Activated CD8-positive, alpha-beta memory T cell treated with anti-CD3 and anti-CD28 coated beads for 1 hour (primary cell): ENCODE data around the gene GNG14.
A peak's percentile ranks its signal among the peaks of the same experiment; 100 is the strongest.
"Not testable (repeated sequence)": the region's sequence is repeated elsewhere in the genome, so short reads cannot be mapped to it uniquely, and the experiment has no call there.

ENCODE experiments used
- DNase-seq, 2 donors: peaks; one replicate each; pipeline ENCODE4 v3.0.0-alpha.2; 2020; ENCODE audit warnings: low read depth in 1 of 2; ENCODE audit errors: extremely low read depth in 1 of 2

The GNG14 gene

DNA sequence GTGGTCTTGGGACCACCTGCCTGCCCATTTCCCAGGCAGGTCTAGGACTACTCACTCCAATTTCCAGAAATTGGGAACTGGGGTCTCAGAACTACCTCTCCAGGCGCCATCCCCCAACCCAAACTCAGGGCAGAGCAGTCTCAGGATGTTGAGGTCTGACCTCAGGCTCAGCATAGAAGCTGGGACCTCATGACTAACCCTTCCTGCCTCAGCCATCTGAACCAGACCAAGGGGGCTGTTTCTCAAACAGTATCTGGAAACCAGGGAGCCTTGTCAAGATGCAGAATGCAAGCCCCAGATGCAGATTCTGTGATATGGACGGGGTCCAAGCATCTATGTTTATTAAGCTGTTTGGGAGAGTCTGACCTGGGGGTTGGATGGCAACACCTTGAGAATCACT, 7.3 kb downstream of the GNG14 start:
- DNase-seq = no peak

DNA sequence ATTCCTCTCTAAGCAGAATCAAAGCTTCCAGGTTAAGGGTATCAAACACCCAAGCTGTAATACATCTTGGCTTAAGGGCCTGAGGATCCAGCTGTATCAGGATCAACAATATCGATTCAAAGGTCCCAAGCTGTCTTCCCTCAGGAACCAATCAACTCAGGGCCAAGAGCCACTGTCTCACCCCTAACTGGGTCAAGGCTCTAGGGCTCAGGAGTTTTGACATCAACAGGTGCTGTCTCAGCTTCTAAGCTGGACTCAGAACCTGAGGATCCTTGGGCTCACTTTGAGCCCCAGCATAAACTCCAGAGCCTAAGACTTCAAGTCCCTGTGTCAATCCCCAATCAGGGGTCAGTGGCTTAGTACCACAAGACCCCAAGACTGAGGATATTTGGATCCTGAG, 7.7 kb downstream of the GNG14 start:
- no peak for DNase-seq

DNA sequence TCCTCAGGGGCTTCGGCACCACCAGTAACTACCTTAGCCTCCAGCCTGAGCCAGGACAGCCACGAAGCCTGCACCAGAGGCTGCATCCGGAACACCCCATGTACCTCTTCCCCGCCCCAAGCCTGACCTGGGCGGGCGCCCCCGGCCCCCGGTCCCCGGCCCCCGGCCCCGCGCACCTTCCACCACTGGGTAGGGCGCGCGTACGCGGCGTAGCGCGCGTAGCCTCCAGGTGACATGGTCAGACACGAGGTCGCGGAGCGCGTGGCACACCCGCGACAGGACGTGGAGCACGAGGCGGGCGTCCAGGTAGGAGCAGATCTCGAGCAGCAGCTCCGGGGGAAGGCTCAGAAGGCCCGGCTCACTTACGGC, 8.2 kb downstream of the GNG14 start:
- DNase-seq = no peak

GRCh38 chr19:12696366-12697335, 8.9 kb downstream of the GNG14 start, which contains the start of gene FBXW9:
Gene FBXW9, minus strand, starts transcription at chr19:12696631. Its CDS starts 50 bp downstream, at chr19:12696581.
- DNase-seq = peak; percentile 94 to 96

DNA sequence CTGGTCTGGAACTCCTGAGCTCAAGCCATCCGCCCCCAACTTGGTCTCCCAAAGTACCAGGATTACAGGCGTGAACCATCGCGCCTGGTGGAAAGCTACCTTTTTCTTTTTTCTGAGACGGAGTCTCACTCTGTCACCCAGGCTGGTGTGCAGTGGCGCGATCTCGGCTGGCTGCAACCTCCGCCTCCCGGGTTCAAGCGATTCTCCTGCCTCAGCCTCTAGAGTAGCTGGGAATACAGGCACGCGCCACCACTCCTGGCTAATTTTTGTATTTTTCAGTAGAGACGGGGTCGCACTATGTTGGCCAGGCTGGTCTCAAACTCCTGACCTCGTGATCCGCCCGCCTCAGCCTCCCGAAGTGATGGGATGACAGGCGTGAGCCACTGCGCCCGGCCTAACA, 9.6 kb downstream of the GNG14 start:
- DNase-seq = not testable (repeated sequence)

DNA sequence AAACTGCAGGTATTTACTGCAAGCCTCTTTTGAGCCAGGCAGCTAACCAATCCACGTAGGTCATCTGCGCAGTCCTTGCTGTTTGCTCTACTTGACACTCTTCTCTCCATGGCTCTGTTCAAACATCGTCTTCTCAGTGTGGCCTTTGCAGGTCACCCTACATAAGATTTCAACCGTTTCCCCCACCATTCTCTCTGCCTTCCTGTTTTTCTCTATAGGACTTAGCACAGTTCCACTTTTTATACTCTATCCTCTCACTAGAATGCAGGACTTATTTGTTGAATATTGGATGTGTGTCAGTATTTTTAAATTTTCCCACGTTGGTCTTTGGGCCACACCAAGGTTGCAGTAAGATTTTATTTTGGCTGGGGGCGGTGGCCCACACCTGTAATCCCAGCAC, 10.3 kb downstream of the GNG14 start:
- no peak for DNase-seq

DNA sequence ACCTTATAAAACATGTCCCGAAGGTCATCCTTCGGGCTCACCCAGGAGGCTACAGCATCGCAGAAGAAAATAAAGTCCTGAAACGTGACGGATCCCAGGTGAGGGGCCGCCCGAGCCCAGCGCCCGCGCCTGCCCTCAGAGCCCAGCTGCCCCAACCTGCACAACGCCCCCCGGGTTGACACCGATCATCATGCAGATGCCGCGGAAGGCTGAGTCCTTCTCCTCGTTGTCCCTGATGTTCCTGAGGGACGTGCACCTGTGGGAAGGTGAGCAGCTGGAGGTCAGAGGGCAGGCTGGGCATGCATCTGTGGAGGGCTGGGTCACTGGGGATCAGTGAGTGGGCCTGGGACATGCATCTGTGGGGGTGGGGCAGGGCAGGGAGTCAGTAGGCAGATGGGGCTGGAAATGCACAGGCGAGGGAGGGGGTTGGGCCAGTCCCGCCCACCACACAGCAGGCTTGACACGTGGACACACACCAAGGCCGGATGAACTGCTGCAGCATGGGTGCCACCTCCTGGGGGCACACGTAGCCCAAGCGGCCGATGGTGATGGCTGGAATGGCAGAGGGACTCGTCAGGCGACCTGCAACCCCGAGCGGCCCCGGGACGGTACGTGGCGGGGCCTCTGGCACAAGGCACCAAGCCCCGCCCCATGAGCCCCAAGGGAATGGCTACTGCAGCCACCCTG, 13.9 kb downstream of the GNG14 start:
- no peak for DNase-seq

DNA sequence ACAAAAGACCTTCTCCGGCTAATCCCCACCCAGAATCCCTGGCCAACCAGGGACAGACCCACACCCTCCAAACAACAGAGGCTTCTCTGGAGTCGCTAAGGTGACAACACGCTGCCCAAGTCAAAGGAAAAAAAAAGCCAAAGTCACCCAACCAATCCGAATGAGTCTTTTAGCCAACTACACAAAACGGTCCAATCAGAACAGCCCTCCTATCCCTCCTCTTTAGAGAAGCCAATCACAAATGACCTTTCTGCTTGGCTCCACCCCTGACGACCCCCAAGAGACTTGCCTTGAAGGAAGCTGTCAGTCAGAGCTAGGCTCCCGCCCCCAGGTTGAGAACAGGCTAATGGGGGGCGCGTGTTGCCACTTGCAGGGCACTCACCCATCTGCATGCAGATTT, 15.2 kb downstream of the GNG14 start:
- no peak for DNase-seq

DNA sequence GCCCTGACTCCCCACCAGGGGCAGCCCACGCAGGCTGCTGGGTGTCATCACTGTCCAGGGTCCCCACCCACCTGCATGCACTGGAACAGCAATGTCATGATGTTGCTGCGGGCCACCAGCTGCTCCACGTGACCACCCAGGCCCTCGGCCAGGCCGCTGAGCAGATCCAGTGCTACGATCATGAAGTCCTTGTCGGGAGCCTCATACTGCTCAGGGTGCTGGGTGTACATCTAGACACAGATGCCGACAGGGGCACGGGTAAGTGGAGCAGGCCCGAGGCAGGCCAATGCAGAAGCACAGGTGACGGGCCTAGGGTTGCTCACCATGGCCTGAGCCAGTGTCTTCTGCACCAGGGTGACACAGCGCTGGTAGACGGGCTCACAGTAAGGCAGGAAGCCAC, 17.4 kb downstream of the GNG14 start:
- DNase-seq = no peak

DNA sequence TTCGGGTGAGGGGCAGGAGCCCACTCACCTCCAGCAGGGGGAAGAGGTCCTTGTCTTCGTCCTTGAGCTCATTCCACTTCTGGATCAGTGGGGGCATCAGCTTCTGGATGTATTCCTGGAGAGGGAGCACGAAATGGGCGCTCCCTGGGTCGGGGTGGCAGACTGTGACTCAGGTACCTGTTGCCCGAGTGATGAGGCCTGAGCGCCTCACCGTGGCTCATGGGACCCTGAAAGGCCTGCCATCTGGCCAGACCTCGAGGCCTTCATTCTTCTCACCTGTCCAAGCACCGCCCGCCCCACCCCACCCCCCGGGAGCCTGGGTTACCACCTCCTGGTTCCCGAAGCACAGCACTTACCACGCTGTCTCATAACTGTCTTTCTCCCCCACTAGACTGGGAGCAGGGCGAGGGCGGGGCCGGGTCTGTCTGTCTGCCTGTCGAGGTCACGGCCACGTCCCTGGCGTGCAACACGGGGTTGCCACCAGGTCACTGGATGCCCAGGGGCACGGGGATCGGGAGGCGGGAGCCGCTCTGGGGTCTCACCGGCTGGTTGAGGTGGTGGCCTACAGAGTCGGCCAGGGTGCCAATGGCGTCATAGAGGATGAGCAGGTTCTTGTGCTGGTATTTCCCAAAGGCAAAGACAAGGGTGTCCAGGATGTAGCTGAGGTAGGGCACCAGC, 18.0 kb downstream of the GNG14 start:
- DNase-seq = no peak

- DNase-seq = no peak
These were observed 18.5 kb downstream of the GNG14 start for GRCh38 chr19:12706332-12706718.

DNA sequence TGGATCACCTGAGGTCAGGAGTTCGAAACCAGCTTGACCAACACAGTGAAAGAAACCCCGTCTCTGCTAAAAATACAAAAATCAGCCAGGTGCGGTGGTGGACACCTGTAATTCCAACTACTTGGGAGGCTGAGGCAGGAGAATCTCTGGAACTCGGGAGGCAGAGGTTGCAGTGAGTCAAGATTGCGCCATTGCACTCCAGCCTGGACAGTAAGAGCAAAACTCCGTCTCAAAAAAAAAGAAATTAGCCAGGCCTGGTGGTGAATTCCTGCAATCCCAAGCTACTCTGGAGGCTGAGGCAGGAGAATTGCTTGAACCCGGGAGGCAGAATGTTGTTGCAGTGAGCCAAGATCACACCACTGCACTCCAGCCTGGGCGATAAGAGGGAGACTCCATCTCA, 20.8 kb downstream of the GNG14 start:
- DNase-seq = no peak

DNA sequence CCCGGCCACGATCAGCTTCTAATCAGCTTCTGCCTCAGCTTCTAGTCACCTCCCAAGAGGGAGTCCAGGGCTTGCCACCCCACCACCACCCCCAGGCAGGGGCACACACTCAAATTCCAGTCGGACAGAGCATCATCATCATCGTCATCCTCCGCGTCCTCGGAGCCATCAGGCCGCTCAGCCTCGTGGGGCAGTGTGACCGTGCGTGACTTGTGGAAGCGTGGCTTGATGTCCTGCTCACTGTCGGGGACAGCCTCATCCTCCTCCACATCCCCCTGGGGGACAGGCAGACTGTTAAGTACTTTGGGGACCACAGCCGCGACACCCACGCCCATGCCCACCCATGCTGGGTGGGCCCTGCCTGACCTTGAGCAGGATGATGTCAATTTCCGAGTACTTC, 23.4 kb downstream of the GNG14 start:
- no peak for DNase-seq

- DNase-seq = not testable (repeated sequence)
These were observed 24.3 kb downstream of the GNG14 start for GRCh38 chr19:12712077-12712476.

GRCh38 chr19:12713304-12713703, 25.5 kb downstream of the GNG14 start:
- DNase-seq = not testable (repeated sequence)

DNA sequence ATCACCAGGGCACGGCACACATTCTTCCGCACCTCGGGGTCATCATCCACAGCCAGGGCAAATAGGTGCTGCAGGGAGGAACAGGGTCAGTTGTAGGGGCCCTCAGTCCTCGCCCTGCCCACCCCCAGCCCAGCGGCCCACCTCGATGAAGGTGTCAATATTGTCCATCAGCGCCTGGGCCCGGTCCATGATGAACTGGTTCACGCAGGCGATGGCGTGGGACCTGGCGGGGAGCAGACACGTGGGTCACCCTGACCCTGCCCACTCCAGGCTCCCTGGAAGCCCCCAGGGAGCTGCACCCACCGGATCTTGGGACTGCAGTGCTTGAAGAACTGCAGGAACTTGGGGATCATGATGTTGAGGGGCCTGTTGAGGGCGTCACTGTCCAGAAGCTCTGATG, 27.3 kb downstream of the GNG14 start:
- DNase-seq = no peak

GRCh38 chr19:12715929-12716328, 28.1 kb downstream of the GNG14 start:
- no peak for DNase-seq

GRCh38 chr19:12720296-12720695, 32.5 kb downstream of the GNG14 start:
- no peak for DNase-seq

DNA sequence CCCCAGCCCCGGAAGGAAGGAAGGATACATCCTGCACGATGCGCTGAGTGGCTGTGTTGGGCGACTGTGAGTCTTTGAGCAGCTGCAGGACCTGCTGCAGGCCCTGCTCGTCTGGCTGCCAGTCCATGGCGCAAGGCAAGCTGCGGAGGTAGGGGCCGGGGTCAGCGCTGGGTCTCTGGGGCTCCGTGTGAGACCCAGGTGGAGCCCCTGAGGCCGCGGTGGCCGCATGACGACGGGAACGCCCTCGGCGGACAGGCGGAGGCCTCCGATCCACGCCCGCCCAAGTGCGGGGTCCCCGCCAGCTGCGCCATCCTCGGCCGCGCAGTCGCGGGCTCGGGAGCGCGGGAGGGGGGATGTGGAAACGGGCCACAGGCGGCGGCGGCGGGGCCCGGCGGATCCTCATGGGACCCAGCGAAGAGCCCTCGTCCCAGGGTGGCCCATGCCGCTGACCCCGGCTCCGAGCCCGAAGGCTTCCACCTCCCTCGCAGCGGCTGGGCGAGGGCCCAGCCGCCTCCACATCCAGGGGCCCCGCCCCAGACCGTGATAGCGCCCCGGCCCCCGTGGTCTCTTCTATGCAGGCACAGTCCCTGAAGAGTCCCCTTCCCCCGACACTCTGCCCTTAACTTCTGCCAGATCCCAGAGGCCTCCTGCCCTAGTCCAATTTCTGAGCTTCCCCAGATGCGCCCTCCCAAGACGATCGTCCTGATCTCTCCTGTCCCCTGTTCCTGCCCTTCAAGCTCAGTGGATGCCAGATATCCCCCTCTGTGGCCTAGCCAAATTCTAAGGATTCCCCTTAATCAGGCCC, 33.3 kb downstream of the GNG14 start:
- no peak for DNase-seq

DNA sequence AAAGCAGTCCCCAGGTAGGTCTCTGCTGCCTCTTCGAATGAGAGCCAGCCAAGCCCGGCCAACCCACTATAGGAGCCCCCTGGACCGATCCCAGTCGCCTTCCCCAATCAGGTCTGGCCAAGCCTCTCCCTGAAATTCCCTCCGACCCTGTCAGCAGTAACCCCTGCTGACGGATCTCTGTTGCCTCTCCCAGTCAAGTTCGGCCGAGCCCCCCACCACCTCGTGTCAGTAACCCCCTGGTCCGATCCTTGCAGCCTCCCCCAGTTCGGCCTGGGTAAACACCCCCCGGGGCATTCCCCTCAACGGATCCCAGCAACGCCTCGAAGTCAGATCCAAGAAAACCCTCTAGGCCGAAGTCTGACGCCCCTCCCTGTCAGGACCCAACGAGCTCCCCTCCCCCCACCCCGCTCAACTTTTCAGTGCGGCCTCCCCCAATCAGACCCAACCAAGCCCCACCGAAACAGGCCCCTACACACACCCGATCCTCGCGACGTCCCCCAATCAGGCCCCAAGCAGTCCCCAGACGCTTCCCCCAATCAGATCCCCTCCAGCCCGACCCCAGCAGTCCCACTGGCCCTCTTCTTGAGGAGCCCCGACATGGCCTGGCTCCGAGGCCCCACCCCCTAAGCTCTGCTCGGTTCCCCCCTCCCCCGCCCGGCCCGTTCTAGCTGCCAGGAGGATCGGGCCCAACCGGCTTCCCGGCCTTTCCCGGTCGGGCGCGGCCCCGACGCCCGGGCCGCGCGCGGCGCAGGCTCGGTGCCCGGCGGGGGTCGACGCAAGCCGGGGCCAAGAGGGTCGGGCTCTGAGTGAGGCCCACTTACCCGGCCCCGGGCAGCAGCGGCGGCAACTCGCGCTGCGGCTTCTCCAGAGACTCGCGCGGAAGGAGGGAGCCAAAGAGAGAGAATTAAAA, 34.1 kb downstream of the GNG14 start:
- DNase-seq = peak in 1 of 2 donors; percentile 33
